Measurements from ENCODE around the gene CASP8AP2. TPM values are rescaled to one million over a fixed set of nuclear protein-coding genes. Genes with fewer than 3 reads are reported as not detected.
"Not testable (repeated sequence)": the region's sequence is repeated elsewhere in the genome, so short reads cannot be mapped to it uniquely, and the experiment has no call there.

CASP8AP2 gene
- total RNA-seq, 1 donor from 2014 or later: 21.9 TPM

DNA sequence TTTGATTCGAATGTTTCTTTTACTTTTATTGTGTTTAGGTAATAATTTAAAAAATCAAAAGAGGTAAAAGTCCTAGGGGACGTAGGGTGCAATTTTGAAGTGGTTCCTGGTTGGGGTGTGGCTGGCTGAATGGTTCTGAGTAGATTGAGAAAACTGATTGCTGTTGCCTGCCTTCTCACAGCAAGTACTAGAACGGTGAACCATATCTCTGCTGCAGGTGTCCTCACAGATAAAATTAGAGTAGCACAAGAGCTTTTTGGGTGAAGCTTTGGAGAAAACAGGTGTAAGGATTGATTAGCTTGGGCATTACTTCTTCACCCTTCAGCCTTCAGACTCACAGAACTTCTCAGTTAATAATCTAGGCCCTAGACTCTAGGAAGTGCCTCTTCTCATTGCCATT is 44.8 kb downstream of the CASP8AP2 start:
- no peaks in the 10 kb centered on the region for H3K27me3 ChIP-seq
- no peak overlapping the region for H3K27ac ChIP-seq
- peaks cover 0 to 16% of the 10 kb centered on the region in 2 donors for H3K36me3 ChIP-seq
- DNase-seq (ENCODE audit: extremely low spot score in 2 of 2): no peak
- H3K9me3 ChIP-seq: no peaks in the 10 kb centered on the region
- intact Hi-C loops (cut with DNase I): no loop called here
- TF ChIP-seq CTCF (IDR thresholded peaks at IDR 0.05): no peak
- TF ChIP-seq POLR2AphosphoS5 (IDR thresholded peaks at IDR 0.05; ENCODE audit: insufficient read depth in 1 of 2, low read depth in 1 of 2): no peak
- TF ChIP-seq POLR2A (IDR thresholded peaks at IDR 0.05): no peak
- H3K4me3 ChIP-seq: no peak overlapping the region
- H3K4me1 ChIP-seq: no peaks in the 10 kb centered on the region

GRCh38 chr6:89886378-89887120 is 56.9 kb downstream of the CASP8AP2 start:
- no peak for DNase-seq (ENCODE audit: extremely low spot score in 2 of 2)
- intact Hi-C loops (cut with DNase I): no loop called here
- Histone ChIP-seq H3K4me1 (no peaks in the 10 kb centered on the region), H3K9me3 (no peaks in the 10 kb centered on the region), H3K27me3 (peaks cover 3% of the 10 kb centered on the region), H3K27ac (no peak overlapping the region), H3K4me3 (no peak overlapping the region), H3K36me3 (no peaks in the 10 kb centered on the region)
- no peak for TF ChIP-seq POLR2AphosphoS5 (IDR thresholded peaks at IDR 0.05; ENCODE audit: insufficient read depth in 1 of 2, low read depth in 1 of 2)
- TF ChIP-seq POLR2A (IDR thresholded peaks at IDR 0.05): no peak
- TF ChIP-seq CTCF (IDR thresholded peaks at IDR 0.05): no peak

DNA sequence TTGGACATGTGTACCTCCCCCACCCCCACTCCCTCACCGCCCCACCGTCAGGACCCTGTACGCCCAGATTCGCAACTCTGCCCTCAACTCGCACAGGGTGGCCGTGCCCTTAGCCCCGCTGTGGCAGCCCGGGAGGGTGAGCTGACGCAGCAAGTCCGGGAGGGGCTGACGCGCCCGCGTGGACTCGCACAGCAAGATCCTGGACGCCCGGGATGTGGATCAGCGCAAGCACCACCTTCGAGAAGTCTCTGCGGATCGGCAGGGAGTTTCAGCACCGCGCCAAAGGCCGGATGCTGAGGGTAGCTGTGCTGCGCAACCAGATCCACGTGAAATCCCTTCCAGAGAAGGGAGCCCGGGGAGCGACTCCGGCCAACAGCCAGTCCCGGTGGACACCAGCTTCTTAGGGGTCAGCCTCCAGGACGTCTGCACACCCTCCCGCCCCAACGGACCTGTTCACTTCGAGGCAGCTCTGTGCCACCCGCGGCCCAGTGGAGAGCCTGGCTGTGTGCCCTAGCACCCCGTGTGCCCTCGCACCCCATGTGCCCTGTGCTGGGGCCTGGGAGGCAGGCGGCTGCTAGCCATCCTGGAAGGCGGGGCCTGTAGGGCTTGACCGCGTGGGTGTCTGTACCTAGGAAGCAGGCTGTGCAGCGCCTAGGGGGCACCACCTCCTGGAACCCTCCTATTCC is 57.9 kb downstream of the CASP8AP2 start:
- H3K27ac ChIP-seq: no peak overlapping the region
- DNase-seq (ENCODE audit: extremely low spot score in 2 of 2): no peak
- peaks cover 3% of the 10 kb centered on the region for H3K27me3 ChIP-seq
- H3K36me3 ChIP-seq: no peaks in the 10 kb centered on the region
- no peaks in the 10 kb centered on the region for H3K9me3 ChIP-seq
- no peak for TF ChIP-seq POLR2AphosphoS5 (IDR thresholded peaks at IDR 0.05; ENCODE audit: insufficient read depth in 1 of 2, low read depth in 1 of 2)
- TF ChIP-seq CTCF (IDR thresholded peaks at IDR 0.05): no peak
- no peak for TF ChIP-seq POLR2A (IDR thresholded peaks at IDR 0.05)
- no peaks in the 10 kb centered on the region for H3K4me1 ChIP-seq
- no peak overlapping the region for H3K4me3 ChIP-seq
- intact Hi-C loops (cut with DNase I): no loop called here

- Histone ChIP-seq H3K9me3 (no peaks in the 10 kb centered on the region), H3K4me1 (no peaks in the 10 kb centered on the region), H3K36me3 (no peaks in the 10 kb centered on the region), H3K4me3 (no peak overlapping the region), H3K27ac (no peak overlapping the region), H3K27me3 (peaks cover 3% of the 10 kb centered on the region)
- no peak for TF ChIP-seq POLR2A (IDR thresholded peaks at IDR 0.05)
- no peak for TF ChIP-seq POLR2AphosphoS5 (IDR thresholded peaks at IDR 0.05; ENCODE audit: insufficient read depth in 1 of 2, low read depth in 1 of 2)
- TF ChIP-seq CTCF (IDR thresholded peaks at IDR 0.05): no peak
- intact Hi-C loops (cut with DNase I): no loop called here
- no peak for DNase-seq (ENCODE audit: extremely low spot score in 2 of 2)
Observed at GRCh38 chr6:89888138-89888514, 58.4 kb downstream of the CASP8AP2 start.

DNA sequence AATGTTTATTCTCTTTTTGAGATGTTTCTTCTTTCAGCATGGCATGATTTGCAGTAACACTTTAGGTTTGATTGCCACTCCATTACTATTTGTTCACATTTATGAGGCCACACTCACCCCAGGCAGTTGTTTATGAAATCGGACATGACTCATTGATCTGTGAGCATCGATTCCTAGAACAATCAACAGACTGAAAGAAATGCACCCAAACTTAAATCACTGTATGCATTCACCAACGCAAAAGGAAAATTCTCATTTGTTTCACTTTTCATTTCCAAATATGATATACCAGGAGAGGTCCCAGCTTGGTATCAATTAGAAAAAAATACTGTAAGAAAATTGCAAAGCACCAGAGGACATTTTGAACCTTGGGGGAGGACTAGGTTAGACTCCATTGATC is 59.2 kb downstream of the CASP8AP2 start:
- TF ChIP-seq POLR2AphosphoS5 (IDR thresholded peaks at IDR 0.05; ENCODE audit: insufficient read depth in 1 of 2, low read depth in 1 of 2) (no peak), CTCF (IDR thresholded peaks at IDR 0.05) (no peak), POLR2A (IDR thresholded peaks at IDR 0.05) (no peak)
- Histone ChIP-seq H3K36me3 (no peaks in the 10 kb centered on the region), H3K27me3 (peaks cover 3% of the 10 kb centered on the region), H3K4me1 (no peaks in the 10 kb centered on the region), H3K4me3 (no peak overlapping the region), H3K27ac (no peak overlapping the region), H3K9me3 (no peaks in the 10 kb centered on the region)
- DNase-seq (ENCODE audit: extremely low spot score in 2 of 2): no peak
- intact Hi-C loops (cut with DNase I): no loop called here

- not testable (repeated sequence) for DNase-seq (ENCODE audit: extremely low spot score in 2 of 2); H3K27me3 ChIP-seq
Observed at GRCh38 chr6:89890845-89891528, 61.3 kb downstream of the CASP8AP2 start.

DNA sequence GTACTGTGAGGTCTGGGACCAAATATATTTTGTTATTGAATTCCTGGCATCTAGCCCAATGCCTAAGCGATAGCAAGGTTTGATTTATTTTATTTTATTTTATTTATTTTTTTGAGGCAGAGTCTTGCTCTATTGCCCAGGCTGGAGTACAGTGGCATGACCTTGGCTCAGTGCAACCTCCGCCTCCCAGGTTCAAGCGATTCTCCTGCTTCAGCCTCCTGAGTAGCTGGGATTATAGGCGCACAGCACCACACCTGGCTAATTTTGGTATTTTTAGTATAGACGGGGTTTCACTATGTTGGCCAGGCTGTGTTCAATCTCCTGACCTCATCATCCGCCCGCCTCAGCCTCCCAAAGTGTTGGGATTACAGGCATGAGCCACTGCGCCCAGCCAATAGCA is 62.9 kb downstream of the CASP8AP2 start:
- H3K27ac ChIP-seq; H3K27me3 ChIP-seq; DNase-seq (ENCODE audit: extremely low spot score in 2 of 2); intact Hi-C loops (cut with DNase I); H3K9me3 ChIP-seq; H3K4me3 ChIP-seq; H3K36me3 ChIP-seq; H3K4me1 ChIP-seq: not testable (repeated sequence)

More at GRCh38 chr6:89890845-89891528, 61.3 kb downstream of the CASP8AP2 start:
- H3K36me3 ChIP-seq; intact Hi-C loops (cut with DNase I); H3K4me1 ChIP-seq; H3K9me3 ChIP-seq; H3K4me3 ChIP-seq; H3K27ac ChIP-seq: not testable (repeated sequence)

Measured in vagina (tissue), 2 donors.